ENCODE measurements around the gene PLTP.
A peak's percentile ranks its signal among the peaks of the same experiment; 100 is the strongest.

Gene PLTP

DNA sequence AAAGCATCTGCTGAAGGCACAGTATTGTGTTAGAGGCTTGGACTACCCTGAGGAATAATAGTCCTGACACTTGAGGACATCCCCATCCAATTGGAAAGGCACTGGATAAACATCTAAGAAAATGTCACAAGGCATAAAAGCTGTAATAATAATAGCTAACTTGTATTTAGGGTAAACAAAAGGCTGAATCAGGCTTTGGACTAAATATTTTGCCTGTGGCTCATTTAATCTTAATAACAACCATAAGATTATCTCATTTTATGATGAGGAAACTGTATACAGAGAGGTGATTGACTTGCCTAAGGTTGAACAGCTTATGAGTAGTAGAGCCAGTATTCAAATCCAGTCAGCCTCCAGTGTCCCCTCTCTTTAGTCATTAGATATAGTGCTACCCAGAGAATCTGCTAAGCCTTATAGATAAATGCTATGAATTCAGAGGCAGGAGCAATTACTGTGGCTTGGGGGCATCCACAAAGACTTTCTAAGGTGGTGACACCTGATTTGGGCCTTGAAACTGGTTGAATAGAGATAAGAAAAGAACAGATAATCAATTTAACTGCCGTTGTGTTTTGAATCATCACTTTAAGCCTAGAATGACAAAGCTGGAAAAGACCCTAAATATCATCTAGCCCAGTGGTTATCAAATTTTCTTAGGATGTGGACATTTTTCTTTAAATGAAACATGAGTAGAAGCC, 38.4 kb downstream of the PLTP start:
- FAIRE-seq = no peak
- TF ChIP-seq TAF1 (IDR thresholded peaks at IDR 0.05; ENCODE audit: borderline replicate concordance, low read depth, low read length) (no peak), POLR2A (IDR thresholded peaks at IDR 0.05; ENCODE audit: low read depth, low read length) (no peak), POLR2AphosphoS5 (IDR thresholded peaks at IDR 0.05; ENCODE audit: low read depth, low read length) (no peak)
- DNase-seq (ENCODE audit: insufficient read length) = no peak

GRCh38 chr20:45872626-45873025, 39.3 kb downstream of the PLTP start:
- FAIRE-seq (no peak), DNase-seq (ENCODE audit: insufficient read length) (no peak)
- no peak for TF ChIP-seq POLR2AphosphoS5 (IDR thresholded peaks at IDR 0.05; ENCODE audit: low read depth, low read length)
- TF ChIP-seq POLR2A (IDR thresholded peaks at IDR 0.05; ENCODE audit: low read depth, low read length) = no peak
- no peak for TF ChIP-seq TAF1 (IDR thresholded peaks at IDR 0.05; ENCODE audit: borderline replicate concordance, low read depth, low read length)

DNA sequence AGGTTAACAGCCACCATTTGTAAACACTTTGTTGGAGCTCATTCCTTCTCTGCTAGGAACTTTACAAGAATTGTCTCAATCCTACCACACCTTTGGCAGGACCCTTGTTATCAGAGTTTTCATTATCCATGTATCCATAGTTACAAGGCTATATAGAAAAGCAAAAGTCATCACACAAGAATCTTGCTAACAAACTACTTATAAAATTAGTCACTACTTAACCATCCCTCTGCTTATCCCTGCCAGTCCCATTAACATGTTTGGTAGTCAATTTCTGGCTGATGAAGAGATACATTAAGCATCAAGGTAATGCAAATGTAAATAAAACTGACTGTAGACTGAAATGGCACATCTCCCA, 44.2 kb downstream of the PLTP start:
- DNase-seq (ENCODE audit: insufficient read length) (no peak), FAIRE-seq (no peak)
- TF ChIP-seq TAF1 (IDR thresholded peaks at IDR 0.05; ENCODE audit: borderline replicate concordance, low read depth, low read length) = no peak
- TF ChIP-seq POLR2AphosphoS5 (IDR thresholded peaks at IDR 0.05; ENCODE audit: low read depth, low read length) = no peak
- no peak for TF ChIP-seq POLR2A (IDR thresholded peaks at IDR 0.05; ENCODE audit: low read depth, low read length)

GRCh38 chr20:45867136-45867818, 44.7 kb downstream of the PLTP start:
- DNase-seq (ENCODE audit: insufficient read length) (no peak), FAIRE-seq (no peak)
- no peak for TF ChIP-seq TAF1 (IDR thresholded peaks at IDR 0.05; ENCODE audit: borderline replicate concordance, low read depth, low read length)
- TF ChIP-seq POLR2AphosphoS5 (IDR thresholded peaks at IDR 0.05; ENCODE audit: low read depth, low read length) = no peak
- TF ChIP-seq POLR2A (IDR thresholded peaks at IDR 0.05; ENCODE audit: low read depth, low read length) = no peak

GRCh38 chr20:45866454-45866853, 45.5 kb downstream of the PLTP start:
- no peak for DNase-seq (ENCODE audit: insufficient read length)
- TF ChIP-seq POLR2AphosphoS5 (IDR thresholded peaks at IDR 0.05; ENCODE audit: low read depth, low read length) = no peak
- no peak for TF ChIP-seq TAF1 (IDR thresholded peaks at IDR 0.05; ENCODE audit: borderline replicate concordance, low read depth, low read length)
- TF ChIP-seq POLR2A (IDR thresholded peaks at IDR 0.05; ENCODE audit: low read depth, low read length) = no peak
- FAIRE-seq = no peak

- no peak for TF ChIP-seq POLR2A (IDR thresholded peaks at IDR 0.05; ENCODE audit: low read depth, low read length)
- no peak for TF ChIP-seq TAF1 (IDR thresholded peaks at IDR 0.05; ENCODE audit: borderline replicate concordance, low read depth, low read length)
- no peak for TF ChIP-seq POLR2AphosphoS5 (IDR thresholded peaks at IDR 0.05; ENCODE audit: low read depth, low read length)
- FAIRE-seq (no peak), DNase-seq (ENCODE audit: insufficient read length) (no peak)
Observed at GRCh38 chr20:45863543-45864470, 48.1 kb downstream of the PLTP start.

GRCh38 chr20:45861221-45862075, 50.5 kb downstream of the PLTP start:
- TF ChIP-seq TAF1 (IDR thresholded peaks at IDR 0.05; ENCODE audit: borderline replicate concordance, low read depth, low read length) = no peak
- no peak for TF ChIP-seq POLR2A (IDR thresholded peaks at IDR 0.05; ENCODE audit: low read depth, low read length)
- no peak for TF ChIP-seq POLR2AphosphoS5 (IDR thresholded peaks at IDR 0.05; ENCODE audit: low read depth, low read length)
- no peak for FAIRE-seq
- no peak for DNase-seq (ENCODE audit: insufficient read length)

DNA sequence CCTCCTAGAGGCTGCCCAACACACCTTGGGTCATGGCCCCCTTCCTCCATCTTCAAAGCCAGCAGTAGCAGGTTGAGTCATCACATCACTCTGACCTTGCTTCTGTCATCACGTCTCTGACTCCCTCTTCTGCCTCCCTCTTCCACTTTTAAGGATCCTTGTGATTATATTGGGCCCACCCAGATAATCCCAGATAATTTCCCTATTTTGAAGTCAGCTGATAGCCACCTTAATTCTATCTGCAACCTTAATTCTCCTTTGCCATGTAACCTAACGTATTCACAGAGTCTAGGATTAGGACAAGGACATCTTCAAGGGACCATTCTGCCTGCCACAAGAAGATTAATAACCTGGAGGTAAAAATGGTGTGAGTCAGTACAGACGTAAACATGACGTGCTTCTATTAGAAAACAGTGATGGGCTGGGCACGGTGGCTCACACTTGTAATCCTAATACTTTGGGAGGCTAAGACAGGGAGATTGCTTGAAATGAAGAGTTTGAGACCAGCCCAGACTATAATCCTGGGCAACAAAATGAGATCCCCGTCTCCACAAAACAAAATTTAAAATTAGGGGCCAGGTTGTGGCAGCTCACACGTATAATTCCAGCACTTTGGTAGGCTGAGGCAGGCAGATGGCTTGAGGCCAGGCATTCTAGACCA, 51.3 kb downstream of the PLTP start:
- TF ChIP-seq POLR2A (IDR thresholded peaks at IDR 0.05; ENCODE audit: low read depth, low read length) (no peak), POLR2AphosphoS5 (IDR thresholded peaks at IDR 0.05; ENCODE audit: low read depth, low read length) (no peak), TAF1 (IDR thresholded peaks at IDR 0.05; ENCODE audit: borderline replicate concordance, low read depth, low read length) (no peak)
- FAIRE-seq (no peak), DNase-seq (ENCODE audit: insufficient read length) (no peak)

DNA sequence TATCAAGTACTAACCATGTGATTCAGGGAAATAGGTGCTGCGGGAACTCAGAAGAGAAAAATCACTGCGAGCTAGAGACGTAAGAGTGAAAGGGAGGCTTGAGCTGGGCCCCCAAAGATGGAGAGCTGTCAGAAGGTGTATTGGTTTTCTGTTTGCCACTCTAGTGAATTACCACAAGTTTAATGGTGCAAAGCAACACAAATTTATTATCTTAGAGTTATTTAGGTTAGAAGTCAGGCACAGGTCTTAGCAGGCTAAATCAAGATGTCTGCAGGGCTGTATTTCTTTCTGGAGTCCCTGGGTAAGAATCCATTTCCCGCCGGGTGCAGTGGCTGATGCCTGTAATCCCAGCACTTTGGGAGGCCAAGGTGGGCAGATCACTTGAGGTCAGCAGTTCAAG, 52.0 kb downstream of the PLTP start:
- FAIRE-seq (no peak), DNase-seq (ENCODE audit: insufficient read length) (no peak)
- TF ChIP-seq POLR2A (IDR thresholded peaks at IDR 0.05; ENCODE audit: low read depth, low read length) (no peak), TAF1 (IDR thresholded peaks at IDR 0.05; ENCODE audit: borderline replicate concordance, low read depth, low read length) (no peak), POLR2AphosphoS5 (IDR thresholded peaks at IDR 0.05; ENCODE audit: low read depth, low read length) (no peak)

- TF ChIP-seq POLR2A (IDR thresholded peaks at IDR 0.05; ENCODE audit: low read depth, low read length) (no peak), POLR2AphosphoS5 (IDR thresholded peaks at IDR 0.05; ENCODE audit: low read depth, low read length) (no peak), TAF1 (IDR thresholded peaks at IDR 0.05; ENCODE audit: borderline replicate concordance, low read depth, low read length) (no peak)
- DNase-seq (ENCODE audit: insufficient read length) (peak; percentile 66), FAIRE-seq (no peak)
Observed at GRCh38 chr20:45857882-45858216, 54.1 kb downstream of the PLTP start.
